ENCODE results near the gene DEAF1. TPM values are rescaled to one million over a fixed set of nuclear protein-coding genes. Genes with fewer than 3 reads are reported as not detected.

The DEAF1 gene
- total and polyA plus RNA-seq, 2 experiments from 2014 or later: 42.6 to 47.8 TPM

DNA sequence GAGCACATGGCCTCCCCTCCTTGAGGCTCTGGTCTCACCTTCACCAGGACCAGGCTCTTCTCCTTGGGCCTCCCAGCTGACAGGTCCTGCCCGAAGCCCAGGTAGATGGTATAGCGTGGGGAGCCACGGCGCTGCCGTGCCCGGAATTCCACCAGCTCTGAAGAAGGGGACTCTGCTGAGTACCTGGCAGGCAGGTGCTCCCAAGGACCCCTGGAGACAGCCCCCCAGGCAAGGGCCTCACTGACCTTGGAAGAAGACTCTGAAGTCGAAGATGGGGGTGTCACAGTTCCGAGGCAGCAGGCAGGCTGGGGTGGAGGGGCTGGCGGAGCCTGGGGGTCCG lies 82.1 kb downstream of the DEAF1 start:
- no peak for DNase-seq (ENCODE audit: low spot score)
- Histone ChIP-seq H3K4me3 (no peak overlapping the region), H3K36me3 (ENCODE audit: insufficient read depth) (no peaks in the 10 kb centered on the region), H3K79me2 (replicated peaks; ENCODE audit: insufficient read depth) (no peaks in the 10 kb centered on the region), H3K27ac (ENCODE audit: low read depth) (no peak overlapping the region), H3F3A (replicated peaks; ENCODE audit: low read depth) (peaks cover 36% of the 10 kb centered on the region), H3K9me2 (ENCODE audit: insufficient read depth) (no peaks in the 10 kb centered on the region), H4K20me1 (replicated peaks; ENCODE audit: insufficient read depth) (peaks cover 18% of the 10 kb centered on the region; the same call in 1 of the 2 replicates), H3K4me1 (ENCODE audit: insufficient read depth) (peaks cover 11% of the 10 kb centered on the region; the same call in 1 of the 2 replicates), H3K4me2 (no peak overlapping the region), H3K27me3 (ENCODE audit: insufficient read depth) (no peaks in the 10 kb centered on the region), H2AFZ (no peak overlapping the region)
- TF ChIP-seq, protein P1, sequence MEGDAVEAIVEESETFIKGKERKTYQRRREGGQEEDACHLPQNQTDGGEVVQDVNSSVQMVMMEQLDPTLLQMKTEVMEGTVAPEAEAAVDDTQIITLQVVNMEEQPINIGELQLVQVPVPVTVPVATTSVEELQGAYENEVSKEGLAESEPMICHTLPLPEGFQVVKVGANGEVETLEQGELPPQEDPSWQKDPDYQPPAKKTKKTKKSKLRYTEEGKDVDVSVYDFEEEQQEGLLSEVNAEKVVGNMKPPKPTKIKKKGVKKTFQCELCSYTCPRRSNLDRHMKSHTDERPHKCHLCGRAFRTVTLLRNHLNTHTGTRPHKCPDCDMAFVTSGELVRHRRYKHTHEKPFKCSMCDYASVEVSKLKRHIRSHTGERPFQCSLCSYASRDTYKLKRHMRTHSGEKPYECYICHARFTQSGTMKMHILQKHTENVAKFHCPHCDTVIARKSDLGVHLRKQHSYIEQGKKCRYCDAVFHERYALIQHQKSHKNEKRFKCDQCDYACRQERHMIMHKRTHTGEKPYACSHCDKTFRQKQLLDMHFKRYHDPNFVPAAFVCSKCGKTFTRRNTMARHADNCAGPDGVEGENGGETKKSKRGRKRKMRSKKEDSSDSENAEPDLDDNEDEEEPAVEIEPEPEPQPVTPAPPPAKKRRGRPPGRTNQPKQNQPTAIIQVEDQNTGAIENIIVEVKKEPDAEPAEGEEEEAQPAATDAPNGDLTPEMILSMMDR (conservative IDR thresholded peaks at IDR 0.05; ENCODE audit: low read depth in 2 of 2): no peak
- no peak for TF ChIP-seq EZH2 (IDR thresholded peaks at IDR 0.05; ENCODE audit: low read depth, unreplicated experiment)
- no peak for TF ChIP-seq STAT1 (IDR thresholded peaks at IDR 0.05; ENCODE audit: unreplicated experiment)
- no peak for TF ChIP-seq NANOG (IDR thresholded peaks at IDR 0.05; ENCODE audit: borderline replicate concordance)
- no peak for TF ChIP-seq EZH2phosphoT487 (IDR thresholded peaks at IDR 0.05; ENCODE audit: unreplicated experiment)
- no peak for TF ChIP-seq POLR2AphosphoS5 (IDR thresholded peaks at IDR 0.05; ENCODE audit: low read depth)
- TF ChIP-seq, protein P2, sequence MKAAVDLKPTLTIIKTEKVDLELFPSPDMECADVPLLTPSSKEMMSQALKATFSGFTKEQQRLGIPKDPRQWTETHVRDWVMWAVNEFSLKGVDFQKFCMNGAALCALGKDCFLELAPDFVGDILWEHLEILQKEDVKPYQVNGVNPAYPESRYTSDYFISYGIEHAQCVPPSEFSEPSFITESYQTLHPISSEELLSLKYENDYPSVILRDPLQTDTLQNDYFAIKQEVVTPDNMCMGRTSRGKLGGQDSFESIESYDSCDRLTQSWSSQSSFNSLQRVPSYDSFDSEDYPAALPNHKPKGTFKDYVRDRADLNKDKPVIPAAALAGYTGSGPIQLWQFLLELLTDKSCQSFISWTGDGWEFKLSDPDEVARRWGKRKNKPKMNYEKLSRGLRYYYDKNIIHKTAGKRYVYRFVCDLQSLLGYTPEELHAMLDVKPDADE (IDR thresholded peaks at IDR 0.05): no peak
- no peak for TF ChIP-seq ZNF462 (CRISPR knock-in tag; IDR thresholded peaks at IDR 0.05)
- TF ChIP-seq ZNF331 (CRISPR knock-in tag; IDR thresholded peaks at IDR 0.05; ENCODE audit: low read depth): no peak
- TF ChIP-seq REST (IDR thresholded peaks at IDR 0.05; ENCODE audit: unreplicated experiment): no peak
- TF ChIP-seq CREB1 (CRISPR knock-in tag; IDR thresholded peaks at IDR 0.05; ENCODE audit: low read depth): no peak
- no peak for TF ChIP-seq ZNF114 (CRISPR knock-in tag; IDR thresholded peaks at IDR 0.05)
- TF ChIP-seq JUNB (IDR thresholded peaks at IDR 0.05; ENCODE audit: unreplicated experiment): no peak
- Mint-ChIP-seq H3K27me3 (ENCODE audit: insufficient read depth, low read depth, poor library complexity) (peaks cover 12% of the 10 kb centered on the region), H3K9me3 (no peaks in the 10 kb centered on the region), H3K4me3 (no peak overlapping the region), H3K27ac (no peak overlapping the region), H3K36me3 (ENCODE audit: low read depth) (peaks cover 29% of the 10 kb centered on the region), H3K4me1 (peaks cover 5% of the 10 kb centered on the region)
- ATAC-seq: no peak

All from GM23338 (cell line).